Activated naive CD4-positive, alpha-beta T cell treated with anti-CD3 and anti-CD28 coated beads, Interleukin-2, amount 50 U/mL, for 72 hours (primary cell): ENCODE measurements around the gene MAPK13. TPM values are rescaled to one million over a fixed set of nuclear protein-coding genes. Genes with fewer than 3 reads are reported as not detected.

Experiments
- ATAC-seq, 2 donors: fragments of 150-1000 bp; cut with Tn5 transposase; 2 replicates each; pipeline ENCODE4 v1.10.0; 2021; ENCODE audit warnings: mild to moderate bottlenecking in 2 of 2, moderate library complexity in 2 of 2
- DNase-seq, 2 donors: peaks; one replicate each; pipeline ENCODE4 v3.0.0; 2021 to 2022; ENCODE audit warnings: low spot score in 2 of 2
- H3K27ac Mint-ChIP-seq, 2 donors: one replicate each; pipeline ENCODE4 v1.8.0; 2022; ENCODE audit warnings: mild to moderate bottlenecking in 2 of 2, mixed read lengths in 2 of 2
- H3K36me3 Mint-ChIP-seq, 2 donors: one replicate each; pipeline ENCODE4 v1.8.0; 2022; ENCODE audit warnings: mixed read lengths in 2 of 2
- H3K9me3 Mint-ChIP-seq, 2 donors: one replicate each; pipeline ENCODE4 v1.8.0; 2022; ENCODE audit warnings: mixed read lengths in 2 of 2
- total RNA-seq, 2 donors: library from RNA; stranded (reverse); gene quantifications; one replicate each; pipeline ENCODE4 v1.2.3, GENCODE V29; 2022

The MAPK13 gene
- total RNA-seq, 2 donors from 2014 or later, result 33.6 to 58.9 TPM

- no peaks in the 10 kb centered on the region for H3K9me3 Mint-ChIP-seq
- DNase-seq (no peak), ATAC-seq (no peak)
- H3K36me3 Mint-ChIP-seq, result peaks cover 0 to 24% of the 10 kb centered on the region in 2 donors
- H3K27ac Mint-ChIP-seq, result peak overlapping the region in 1 of 2 donors; percentile 65
These were observed 20.3 kb upstream of the MAPK13 start for GRCh38 chr6:36110050-36110449.

GRCh38 chr6:36110863-36111262, 19.4 kb upstream of the MAPK13 start:
- ATAC-seq, result no peak
- Mint-ChIP-seq H3K27ac (no peak overlapping the region), H3K36me3 (peaks cover 0 to 24% of the 10 kb centered on the region in 2 donors), H3K9me3 (no peaks in the 10 kb centered on the region)
- DNase-seq, result no peak

- H3K36me3 Mint-ChIP-seq, result peaks cover 0 to 24% of the 10 kb centered on the region in 2 donors
- ATAC-seq (no peak), DNase-seq (no peak)
- H3K27ac Mint-ChIP-seq, result peak overlapping the region in 1 of 2 donors; percentile 39
- no peaks in the 10 kb centered on the region for H3K9me3 Mint-ChIP-seq
These were observed 18.8 kb upstream of the MAPK13 start for GRCh38 chr6:36111526-36111925.

GRCh38 chr6:36113049-36113448, 17.3 kb upstream of the MAPK13 start:
- Mint-ChIP-seq H3K27ac (no peak overlapping the region), H3K36me3 (peaks cover 0 to 15% of the 10 kb centered on the region in 2 donors), H3K9me3 (no peaks in the 10 kb centered on the region)
- ATAC-seq (no peak), DNase-seq (no peak)

GRCh38 chr6:36113703-36114102, 16.6 kb upstream of the MAPK13 start:
- DNase-seq (no peak), ATAC-seq (no peak)
- Mint-ChIP-seq H3K9me3 (no peaks in the 10 kb centered on the region), H3K27ac (no peak overlapping the region), H3K36me3 (peaks cover 0 to 9% of the 10 kb centered on the region in 2 donors)

- Mint-ChIP-seq H3K36me3 (peaks cover 0 to 17% of the 10 kb centered on the region in 2 donors), H3K9me3 (no peaks in the 10 kb centered on the region), H3K27ac (peak overlapping the region; percentile 73 to 89)
- ATAC-seq (no peak), DNase-seq (no peak)
These were observed 15.4 kb upstream of the MAPK13 start for GRCh38 chr6:36114798-36115408.

GRCh38 chr6:36115412-36115811, 14.9 kb upstream of the MAPK13 start:
- ATAC-seq (no peak), DNase-seq (no peak)
- peak overlapping the region in 1 of 2 donors; percentile 40 for H3K27ac Mint-ChIP-seq
- H3K36me3 Mint-ChIP-seq, result peaks cover 0 to 20% of the 10 kb centered on the region in 2 donors
- H3K9me3 Mint-ChIP-seq, result no peaks in the 10 kb centered on the region

GRCh38 chr6:36116066-36116864, 14.0 kb upstream of the MAPK13 start:
- H3K36me3 Mint-ChIP-seq, result peaks cover 0 to 23% of the 10 kb centered on the region in 2 donors
- ATAC-seq (no peak), DNase-seq (no peak)
- H3K9me3 Mint-ChIP-seq, result no peaks in the 10 kb centered on the region
- peak overlapping the region in 1 of 2 donors; percentile 89 for H3K27ac Mint-ChIP-seq

- no peak for ATAC-seq
- Mint-ChIP-seq H3K36me3 (peaks cover 0 to 19% of the 10 kb centered on the region in 2 donors), H3K9me3 (no peaks in the 10 kb centered on the region), H3K27ac (no peak overlapping the region)
- DNase-seq, result no peak
These were observed 13.4 kb upstream of the MAPK13 start for GRCh38 chr6:36116943-36117342.

GRCh38 chr6:36117658-36118549, 12.4 kb upstream of the MAPK13 start:
- ATAC-seq (no peak), DNase-seq (no peak)
- H3K36me3 Mint-ChIP-seq, result peaks cover 0 to 19% of the 10 kb centered on the region in 2 donors

GRCh38 chr6:36118550-36119107, 11.7 kb upstream of the MAPK13 start:
- ATAC-seq (peak; percentile 18 to 69), DNase-seq (peak in 1 of 2 donors; percentile 68)
- peak overlapping the region; percentile 26 to 95 for H3K27ac Mint-ChIP-seq
- peaks cover 0 to 19% of the 10 kb centered on the region in 2 donors for H3K36me3 Mint-ChIP-seq
- H3K9me3 Mint-ChIP-seq, result no peaks in the 10 kb centered on the region

More at GRCh38 chr6:36117658-36118549, 12.4 kb upstream of the MAPK13 start:
- H3K27ac Mint-ChIP-seq, result peak overlapping the region in 1 of 2 donors; percentile 95
- H3K9me3 Mint-ChIP-seq, result no peaks in the 10 kb centered on the region

GRCh38 chr6:36119209-36119608, 11.1 kb upstream of the MAPK13 start:
- DNase-seq, result no peak
- no peak for ATAC-seq
- Mint-ChIP-seq H3K36me3 (peaks cover 0 to 19% of the 10 kb centered on the region in 2 donors), H3K9me3 (no peaks in the 10 kb centered on the region), H3K27ac (peak overlapping the region; percentile 95 to 99)

- Mint-ChIP-seq H3K36me3 (peaks cover 0 to 19% of the 10 kb centered on the region in 2 donors), H3K9me3 (no peaks in the 10 kb centered on the region), H3K27ac (peak overlapping the region; percentile 95 to 99)
- ATAC-seq (peak; percentile 10 to 23), DNase-seq (no peak)
These were observed 10.3 kb upstream of the MAPK13 start for GRCh38 chr6:36120018-36120417.

- Mint-ChIP-seq H3K9me3 (no peaks in the 10 kb centered on the region), H3K27ac (peak overlapping the region; percentile 95 to 99), H3K36me3 (peaks cover 0 to 19% of the 10 kb centered on the region in 2 donors)
- ATAC-seq, result peak; percentile 39 to 61
- peak in 1 of 2 donors; percentile 59 for DNase-seq
These were observed 9.8 kb upstream of the MAPK13 start for GRCh38 chr6:36120539-36120938.

- ATAC-seq, result peak; percentile 45 to 60
- H3K27ac Mint-ChIP-seq, result peak overlapping the region; percentile 95 to 99
- no peaks in the 10 kb centered on the region for H3K9me3 Mint-ChIP-seq
- peak; percentile 45 to 80 for DNase-seq
- peaks cover 0 to 19% of the 10 kb centered on the region in 2 donors for H3K36me3 Mint-ChIP-seq
These were observed 9.1 kb upstream of the MAPK13 start for GRCh38 chr6:36120979-36121786.
